NCI-H1092 treated with DMSO at 0.1 percent for 48 hours (cell line): ENCODE measurements around the gene JAG1.
"Not testable (repeated sequence)": the region's sequence is repeated elsewhere in the genome, so short reads cannot be mapped to it uniquely, and the experiment has no call there.

Experiments used
- DNase-seq: peaks from one replicate; lab custom pipeline; 2025; lab: John Stamatoyannopoulos, UW

The JAG1 gene

DNA sequence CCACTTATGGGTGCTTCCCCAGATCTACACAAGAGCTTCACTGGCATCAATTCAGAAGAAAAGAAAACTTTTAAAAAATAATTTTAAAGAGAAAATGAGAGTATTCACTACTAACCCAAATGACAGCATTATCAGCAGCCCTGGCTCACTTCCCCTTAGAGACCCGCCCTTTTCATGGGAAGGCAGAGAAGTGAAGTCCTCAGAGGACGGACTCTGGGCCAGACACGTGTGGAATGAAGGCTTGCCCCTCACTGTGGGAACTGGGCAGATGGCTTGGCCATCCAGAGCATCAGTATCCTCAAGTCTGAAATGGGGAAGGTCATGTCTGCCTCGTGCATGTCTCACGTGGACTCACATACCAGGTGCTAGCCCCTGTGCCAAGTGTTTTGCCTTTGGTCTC, 63.5 kb downstream of the JAG1 start:
- DNase-seq: no peak

DNA sequence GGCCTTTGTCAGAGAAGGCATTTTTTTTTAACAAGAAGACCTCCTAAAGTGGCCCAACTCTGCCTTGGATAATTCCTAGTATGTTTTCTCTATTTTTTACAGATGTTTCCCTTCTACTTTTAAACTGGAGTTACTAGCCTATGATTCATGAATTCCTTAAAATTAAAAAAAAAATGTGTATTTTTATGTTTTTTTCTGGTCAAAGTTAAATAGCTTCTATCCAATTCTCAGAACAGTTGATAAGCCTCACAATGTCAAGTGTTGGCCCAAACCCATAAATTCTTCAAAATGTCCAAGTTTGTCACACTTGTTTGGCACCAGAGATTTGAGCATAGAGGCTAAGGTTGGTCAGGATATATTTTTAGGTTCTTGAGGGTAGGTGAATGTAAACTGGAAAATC, 64.0 kb downstream of the JAG1 start:
- no peak for DNase-seq

DNA sequence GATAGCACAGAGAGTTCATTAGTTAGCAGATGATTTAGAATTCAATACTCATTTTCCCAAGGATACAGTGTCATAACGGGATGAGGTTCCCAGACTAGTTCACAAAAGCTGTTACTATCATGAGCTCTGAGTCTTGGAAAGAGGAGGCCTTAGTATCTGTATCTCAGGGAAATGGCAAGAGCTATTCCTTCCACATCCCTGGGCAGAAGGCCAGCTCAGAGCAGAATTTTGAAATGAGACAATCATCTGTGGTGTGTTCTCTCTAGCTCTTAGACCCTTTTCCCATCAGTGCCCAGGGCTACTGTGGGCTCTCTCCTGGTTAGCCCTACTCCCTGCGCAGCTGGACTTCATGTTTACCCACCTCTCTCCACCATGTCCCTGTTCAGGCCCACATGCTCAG, 64.5 kb downstream of the JAG1 start:
- DNase-seq: no peak

DNA sequence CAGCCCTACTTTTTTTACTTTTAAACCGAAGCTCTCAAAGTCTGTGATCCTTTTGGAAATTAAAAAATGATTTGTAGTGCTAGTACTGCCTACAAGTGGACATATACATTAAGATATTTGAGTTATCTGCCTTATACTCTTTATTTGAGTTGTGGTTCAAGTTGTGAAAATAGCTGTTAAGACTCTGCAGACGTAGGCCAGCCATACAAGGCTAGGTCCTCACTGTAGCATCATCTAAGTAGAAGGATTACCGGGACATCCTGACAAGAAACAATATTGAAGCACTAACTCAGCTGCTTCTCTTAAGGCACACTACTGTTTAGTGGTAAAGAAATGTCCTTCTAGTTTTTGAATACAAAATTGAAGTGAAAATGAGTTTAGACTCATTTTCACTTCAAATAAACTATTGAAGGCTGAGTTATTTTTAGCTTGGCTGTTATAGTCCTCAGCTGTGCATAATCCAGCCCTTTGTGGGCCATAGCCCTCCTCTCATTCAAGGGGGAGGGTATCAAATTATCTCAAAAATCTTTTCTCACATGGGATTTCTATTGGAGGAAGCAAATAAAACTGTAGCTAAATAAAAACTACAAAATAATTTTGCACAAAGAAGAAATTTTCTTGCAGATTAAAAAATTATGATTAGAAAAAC, 68.1 kb downstream of the JAG1 start:
- DNase-seq: no peak

DNA sequence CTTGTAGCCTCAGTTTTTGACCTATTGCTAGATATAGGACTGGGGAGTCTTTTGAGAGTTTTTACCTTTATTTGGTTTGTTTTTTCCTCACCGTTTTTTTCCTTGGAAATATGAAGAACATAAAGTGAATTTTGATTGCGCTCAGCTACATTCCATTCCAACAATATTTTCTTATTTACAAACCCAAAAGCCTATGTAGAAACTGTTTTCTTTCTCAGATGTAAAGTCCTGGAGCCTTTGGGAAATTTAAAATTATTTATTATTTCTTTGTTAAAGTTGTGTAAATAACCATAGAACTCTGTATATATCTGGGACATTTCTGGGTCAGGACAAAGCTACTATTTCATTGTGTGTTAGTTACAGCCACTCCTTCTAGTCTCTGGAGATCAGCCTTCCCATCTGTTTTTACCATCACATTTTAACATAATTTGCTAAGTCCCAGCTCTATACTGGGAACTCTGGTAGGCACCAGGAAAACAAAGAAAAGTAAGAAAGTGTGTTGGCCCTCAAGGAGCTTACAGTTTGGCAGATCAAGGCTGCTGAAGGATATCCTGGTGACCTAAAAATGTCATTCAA, 68.8 kb downstream of the JAG1 start:
- DNase-seq: no peak

DNA sequence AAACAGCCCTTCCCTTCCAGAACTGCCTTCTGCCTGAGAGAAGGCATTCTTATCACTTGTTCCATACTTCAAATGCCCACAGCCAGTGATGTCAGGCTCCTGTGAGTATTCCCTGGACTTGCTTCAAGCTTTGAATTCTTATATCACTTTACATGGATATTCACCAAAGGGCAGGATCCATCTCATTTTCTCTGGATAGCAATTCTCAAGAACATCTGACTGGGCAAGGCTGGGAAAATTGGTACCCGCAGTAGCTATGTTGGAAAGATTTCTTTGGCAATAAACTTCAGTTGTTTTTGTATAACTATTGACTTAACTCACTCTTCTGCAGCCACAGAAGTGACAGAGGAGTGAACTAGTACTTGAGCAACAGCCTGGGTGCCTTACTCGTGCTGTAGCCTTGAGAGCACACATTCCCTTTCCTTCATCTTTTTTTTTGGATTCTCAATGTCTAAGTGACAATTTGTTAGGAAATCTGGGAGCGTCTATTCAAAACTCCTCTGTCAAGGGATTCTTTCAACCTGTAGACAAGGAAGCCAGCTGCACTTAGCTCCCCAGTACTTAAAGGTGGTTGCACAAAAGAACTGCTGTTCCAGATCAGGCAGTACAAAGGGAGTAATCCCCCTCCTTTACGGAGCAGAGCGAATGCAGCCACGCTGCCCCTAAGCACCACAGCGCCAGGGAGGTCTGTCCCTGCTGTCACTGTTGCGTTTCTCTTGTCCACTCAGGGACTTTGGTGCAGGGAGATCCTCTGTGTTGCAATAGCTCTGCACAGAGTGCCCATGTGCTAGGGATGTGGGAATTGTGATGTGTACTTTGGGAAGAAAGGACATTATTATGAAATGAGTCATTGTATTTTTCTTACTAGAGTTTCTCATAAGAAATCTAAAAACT, 69.6 kb downstream of the JAG1 start:
- no peak for DNase-seq

DNA sequence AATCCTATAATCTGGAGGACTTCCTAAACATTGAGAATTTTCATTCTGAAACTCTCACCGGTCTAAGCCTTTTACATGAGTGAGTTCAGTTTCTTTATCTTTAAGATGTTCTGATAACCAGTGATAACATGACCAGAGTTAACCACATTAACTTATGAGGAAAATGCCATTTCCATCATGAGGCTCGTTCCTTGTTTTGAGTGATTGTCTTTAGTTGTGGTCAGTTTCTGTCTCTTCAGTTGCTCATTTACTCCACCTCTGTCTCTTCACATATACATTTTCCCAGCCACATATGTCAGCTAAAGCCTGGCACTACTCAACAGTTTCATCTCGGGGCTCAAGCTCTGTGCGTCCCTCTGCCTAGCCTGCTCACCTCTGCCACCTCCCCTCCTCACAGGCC, 70.4 kb downstream of the JAG1 start:
- DNase-seq: no peak

DNA sequence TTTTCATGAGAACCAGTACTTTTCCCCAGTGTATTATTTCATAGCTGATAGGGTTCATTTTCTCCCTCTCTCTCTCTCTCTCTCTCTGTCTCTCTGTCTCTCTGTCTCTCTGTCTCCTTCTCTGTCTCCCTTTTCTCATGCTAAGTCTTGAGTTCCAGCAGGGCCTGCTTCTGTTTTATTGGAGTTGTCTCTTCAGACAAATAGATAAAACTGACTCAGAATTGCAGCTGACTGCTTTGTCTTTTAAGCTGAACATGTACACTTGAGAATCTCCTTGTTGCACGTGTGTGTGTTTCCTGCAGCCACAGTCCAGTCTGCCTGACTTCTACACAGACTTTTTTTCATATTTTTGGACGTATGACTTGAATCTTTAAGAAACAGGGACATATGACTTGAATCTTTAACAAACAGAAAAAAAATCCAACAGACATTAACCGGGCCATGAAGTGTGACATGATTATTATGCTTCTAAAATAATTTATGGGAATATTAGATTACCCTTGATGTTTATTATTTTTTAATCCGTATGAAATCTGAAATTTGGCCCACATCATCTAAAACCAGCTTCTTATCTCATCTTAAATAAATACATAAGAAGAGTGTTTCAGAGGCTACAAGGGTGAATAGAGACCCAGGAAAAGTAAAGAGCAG, 71.5 kb downstream of the JAG1 start:
- DNase-seq: no peak

DNA sequence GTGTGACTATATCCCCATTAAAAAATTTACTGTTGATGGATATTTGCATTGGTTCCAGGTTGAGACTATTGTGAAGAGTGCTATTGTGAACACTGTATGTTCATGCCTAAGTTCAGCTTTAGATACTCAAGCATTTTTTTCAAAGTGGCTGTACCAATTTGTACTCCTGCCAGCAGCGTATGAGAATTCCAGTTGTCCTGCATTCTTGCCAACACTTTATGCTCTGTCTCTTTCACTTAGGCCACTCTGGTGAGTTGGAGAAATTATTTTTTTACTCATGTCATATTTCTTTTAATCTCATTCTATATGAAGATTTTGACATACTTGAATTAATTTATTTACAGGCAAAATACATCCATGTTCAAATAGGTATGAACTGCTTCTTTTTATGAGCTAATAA, 76.2 kb downstream of the JAG1 start:
- no peak for DNase-seq

DNA sequence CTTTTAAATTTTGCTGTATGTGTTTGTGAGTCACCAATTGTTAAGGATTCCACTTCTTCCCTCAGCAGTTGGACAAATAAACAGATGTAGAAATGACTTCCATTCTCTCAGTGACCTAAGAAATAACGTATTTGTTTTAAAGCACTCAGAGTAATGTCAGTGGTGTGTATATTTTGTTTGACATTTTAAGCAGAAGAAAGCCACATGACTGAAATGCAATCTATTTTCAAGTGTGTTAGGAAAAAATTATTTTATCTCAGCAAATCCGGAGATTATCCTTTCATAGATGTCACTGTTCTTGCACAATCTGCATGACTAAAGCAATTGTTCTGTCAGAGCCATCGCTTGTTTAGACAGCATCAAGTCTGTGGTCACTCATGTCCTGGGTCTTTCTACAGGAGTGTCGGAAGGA, 77.1 kb downstream of the JAG1 start:
- DNase-seq: no peak

DNA sequence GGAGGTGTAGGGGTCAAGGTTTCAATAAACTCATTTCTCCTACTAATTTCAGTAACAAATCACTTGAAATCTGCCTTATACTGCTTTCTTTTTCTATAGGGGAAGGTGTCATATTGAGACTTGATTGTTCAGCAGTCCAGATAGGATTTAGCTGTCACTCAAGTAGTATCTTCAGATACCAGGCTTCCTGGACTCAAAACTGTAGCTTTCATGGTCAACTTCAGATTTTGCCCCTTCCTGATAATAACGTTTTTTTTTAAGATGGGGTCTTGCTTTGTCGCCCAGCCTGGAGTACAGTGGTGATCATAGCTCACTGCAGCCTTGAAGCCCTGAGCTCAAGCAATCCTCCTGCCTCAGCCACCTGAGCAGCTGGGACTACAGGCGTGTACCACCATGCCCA, 77.8 kb downstream of the JAG1 start:
- DNase-seq: no peak

DNA sequence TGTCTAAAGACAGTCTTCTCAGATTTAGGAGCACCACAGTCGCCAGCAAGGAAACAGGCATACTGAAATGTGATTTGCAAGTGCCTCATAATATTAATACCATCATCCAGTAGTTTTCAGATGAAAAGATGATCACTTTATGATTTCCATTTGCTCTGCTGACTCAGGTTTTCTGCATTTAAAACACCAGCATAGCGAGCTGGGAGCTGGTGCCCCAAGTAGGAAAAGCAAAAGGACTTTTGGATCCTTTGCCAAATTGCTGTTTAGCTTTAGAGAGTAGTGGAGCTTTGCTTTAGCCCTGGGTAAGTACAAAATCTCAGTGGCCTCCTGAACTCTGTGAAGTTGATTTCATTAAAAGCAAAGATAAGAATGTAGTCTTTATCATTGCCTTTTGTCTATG, 78.5 kb downstream of the JAG1 start:
- DNase-seq: no peak

DNA sequence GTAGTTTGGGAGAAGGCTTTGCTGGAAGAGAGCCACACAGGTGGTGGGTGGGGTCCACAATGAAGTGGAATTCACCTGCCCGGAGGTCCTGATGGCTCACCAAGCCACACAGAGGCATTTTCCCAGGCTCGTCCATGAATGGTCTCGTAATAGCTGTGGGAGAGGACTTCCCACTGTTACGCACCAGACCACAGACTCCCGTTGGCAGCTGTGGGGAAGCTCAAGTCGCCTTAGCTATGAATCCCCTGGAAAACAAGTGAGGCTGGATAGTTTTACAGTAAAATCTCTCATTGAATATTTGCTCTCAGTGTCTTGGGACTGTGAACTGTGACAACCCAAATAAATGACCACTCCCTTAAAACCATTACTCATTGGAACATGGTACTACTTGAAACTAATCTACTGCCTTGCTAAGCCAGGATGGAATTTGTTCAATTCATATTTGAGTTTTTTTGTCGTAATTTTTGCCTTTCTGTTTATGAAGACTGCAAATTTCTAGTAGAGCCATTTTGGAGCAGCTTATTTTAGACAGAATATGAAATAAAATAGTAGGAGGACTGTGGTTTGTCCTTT, 79.4 kb downstream of the JAG1 start:
- no peak for DNase-seq

DNA sequence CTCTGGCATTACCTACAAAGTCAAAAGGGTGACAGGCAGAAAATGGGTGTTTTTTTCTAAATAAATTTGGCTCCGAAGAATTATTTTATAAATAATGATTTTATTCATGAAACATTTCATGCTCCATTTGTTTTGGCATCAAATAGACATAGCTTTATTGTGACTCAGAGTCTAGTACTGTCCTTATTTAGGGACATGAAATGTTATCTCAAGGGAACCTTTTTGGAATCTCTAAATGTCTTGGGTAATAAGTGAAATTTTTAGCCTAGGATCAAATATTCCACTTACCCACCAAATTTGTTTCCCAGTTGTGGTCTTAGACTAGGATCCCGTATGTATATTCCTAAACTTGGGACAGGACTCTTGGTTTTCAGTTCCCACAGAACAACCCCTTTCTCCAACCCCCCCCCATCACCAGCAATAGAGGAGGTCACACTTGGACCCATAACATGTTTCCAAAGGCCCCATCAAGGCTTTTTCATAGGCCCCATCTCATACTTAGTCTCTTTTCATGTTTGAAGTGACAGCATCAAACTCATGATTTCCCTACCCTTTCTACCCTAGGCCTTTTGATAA, 81.8 kb downstream of the JAG1 start:
- no peak for DNase-seq

DNA sequence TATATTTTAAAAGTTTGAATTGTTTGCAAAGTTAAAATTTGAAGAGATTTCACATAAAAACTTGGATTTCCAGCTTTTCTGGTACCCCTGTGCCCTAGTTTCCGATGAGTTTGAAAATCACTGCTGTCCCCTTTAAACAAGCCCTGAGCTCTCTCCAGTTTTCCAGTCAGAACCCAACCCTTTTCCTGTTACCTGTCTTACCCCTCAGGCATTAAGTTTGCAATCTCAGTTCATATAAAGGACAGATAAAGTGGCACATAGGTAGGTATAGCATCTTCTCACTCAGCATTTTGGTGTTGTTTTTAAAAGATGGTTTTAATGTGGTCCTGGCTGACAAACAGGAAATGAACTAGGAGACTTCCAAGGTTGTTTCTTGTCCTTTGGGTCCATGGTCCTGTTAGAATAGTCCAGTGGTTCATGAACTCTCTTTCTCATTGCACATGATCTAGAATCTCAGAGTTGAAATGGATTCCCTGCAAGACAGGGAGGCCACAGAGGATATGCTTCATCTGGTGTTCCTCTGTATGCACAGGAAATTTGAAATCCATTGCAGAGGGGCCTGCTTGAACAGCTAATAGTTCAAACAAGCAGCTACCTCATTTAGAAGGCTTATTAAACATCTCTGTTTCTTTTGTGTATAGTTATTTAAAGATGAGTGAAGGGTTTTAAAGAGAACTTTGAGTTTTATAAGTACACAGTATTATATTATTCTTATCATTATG, 82.7 kb downstream of the JAG1 start:
- DNase-seq: no peak

DNA sequence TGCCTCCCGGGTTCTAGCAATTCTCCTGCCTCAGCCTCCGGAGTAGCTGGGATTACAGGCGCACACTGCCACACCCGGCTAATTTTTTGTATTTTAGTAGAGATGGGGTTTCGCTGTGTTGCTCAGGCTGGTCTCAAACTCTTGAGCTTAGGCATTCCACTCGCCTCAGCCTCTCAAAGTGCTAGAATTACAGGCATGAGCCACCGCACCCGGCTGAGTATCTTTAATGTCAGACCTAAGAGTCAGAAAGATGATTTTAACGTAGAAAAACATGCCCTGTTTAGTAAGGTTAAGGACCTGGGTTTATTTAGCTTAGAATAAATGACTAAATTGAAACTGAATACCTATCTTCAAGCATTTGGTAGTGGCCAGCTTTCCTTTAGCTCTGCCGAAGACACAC, 83.4 kb downstream of the JAG1 start:
- DNase-seq: not testable (repeated sequence)
